ENCODE results near the gene SPTB. TPM values are rescaled to one million over a fixed set of nuclear protein-coding genes. Genes with fewer than 3 reads are reported as not detected.

SPTB gene
- total and polyA plus RNA-seq, 9 of the 15 experiments (the other 6 are each of a cell fraction or from before 2014, with no cell fraction given) = 0.21 to 45.9 (median 11.7) TPM

DNA sequence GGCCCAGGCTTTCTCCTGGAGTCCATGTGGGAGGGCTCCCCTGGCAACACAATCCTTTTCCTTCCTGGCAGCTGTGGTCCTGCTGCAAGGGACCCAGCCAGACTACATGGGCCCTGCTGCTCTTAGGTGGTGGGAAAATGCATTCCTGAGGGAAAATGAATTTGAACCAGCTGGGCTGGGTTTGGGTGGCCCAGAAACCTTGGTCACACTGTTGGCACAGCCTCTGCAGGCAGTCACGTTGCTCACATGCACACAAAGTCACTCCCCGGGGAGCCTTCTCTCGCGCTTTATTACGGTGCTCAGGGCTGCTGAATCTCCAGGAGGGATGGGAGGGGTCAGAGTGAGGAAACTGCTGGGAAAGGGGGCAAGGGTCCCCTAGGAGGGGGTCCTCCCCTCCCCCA is 158.3 kb downstream of the SPTB start:
- no TSS peak for BruUV-seq (replicated peaks)
- H3K4me2 ChIP-seq (ENCODE audit: insufficient read depth, low read length) = no peak overlapping the region
- H3K4me3 ChIP-seq = no peak overlapping the region
- CTCF ChIA-PET (ENCODE audit: low intra/inter-chr PET ratio) = no interaction called here
- WGBS (ENCODE audit: insufficient coverage, low coverage, missing lambda C conversion rate) = 3% methylated on average over 5 of the region's 5 CpGs
- no peaks in the 10 kb centered on the region for H3K79me2 ChIP-seq (ENCODE audit: control insufficient read depth, insufficient read depth, low read length)
- peaks cover 2 to 46% of the 10 kb centered on the region in 2 experiments; a peak in 4 of 5 replicates for H3K27me3 ChIP-seq (ENCODE audit: control insufficient read depth in 2 of 2, insufficient read depth in 2 of 2, low read length in 2 of 2)
- POLR2A ChIA-PET = interaction anchor here (0.6 kb wide), 1 partner anchor 66 kb away, joined by 3 read pairs; no protein-coding TSS in a partner anchor
- in situ Hi-C loops (cut with MboI) = no loop called here
- no peak overlapping the region for H3K27ac ChIP-seq (ENCODE audit: extremely low read depth, low read depth, low read length)
- no peak overlapping the region for H3K9ac ChIP-seq (ENCODE audit: insufficient read depth in 1 of 2, low read depth in 2 of 2, low read length in 2 of 2)
- intact Hi-C loops (cut with micrococcal nuclease) = no loop called here
- FAIRE-seq (no peak), DNase-seq (ENCODE audit: extremely low read depth in 1 of 4, low spot score in 3 of 4) (no peak), ATAC-seq (no peak)
- H3K4me1 ChIP-seq (replicated peaks in 1 of 2; ENCODE audit: control insufficient read depth in 2 of 2, insufficient read depth in 2 of 2, low read length in 2 of 2) = no peaks in the 10 kb centered on the region; a peak in 1 of 5 replicates
- no peaks in the 10 kb centered on the region for H3K9me1 ChIP-seq (ENCODE audit: control insufficient read depth, insufficient read depth, low read length)
- H3K9me3 ChIP-seq (replicated peaks; ENCODE audit: control insufficient read depth, insufficient read depth, low read depth, low read length) = no peaks in the 10 kb centered on the region
- no peaks in the 10 kb centered on the region for H4K20me1 ChIP-seq (replicated peaks; ENCODE audit: control insufficient read depth, insufficient read depth, low read length)
- H3K36me3 ChIP-seq (ENCODE audit: control insufficient read depth, insufficient read depth, low read length) = no peaks in the 10 kb centered on the region
- H2AFZ ChIP-seq (ENCODE audit: low read depth, low read length) = no peak overlapping the region
- TF ChIP-seq RB1 (IDR thresholded peaks at IDR 0.05; ENCODE audit: low read depth) = no peak
- TF ChIP-seq SIRT6 (IDR thresholded peaks at IDR 0.05; ENCODE audit: low read depth, low read length) = no peak
- TF ChIP-seq SMAD1 (IDR thresholded peaks at IDR 0.05; ENCODE audit: low read depth, low read length, partially characterized antibody) = no peak
- no peak for TF ChIP-seq PTRF (tag; IDR thresholded peaks at IDR 0.05)
- no peak for TF ChIP-seq KDM4B (IDR thresholded peaks at IDR 0.05; ENCODE audit: borderline replicate concordance in 2 of 2, low read depth in 1 of 2)
- TF ChIP-seq TEAD4 (IDR thresholded peaks at IDR 0.05; ENCODE audit: low read length) = no peak
- no peak for TF ChIP-seq TEAD4 (CRISPR knock-in tag; IDR thresholded peaks at IDR 0.05; ENCODE audit: borderline replicate concordance)
- TF ChIP-seq, protein P1, sequence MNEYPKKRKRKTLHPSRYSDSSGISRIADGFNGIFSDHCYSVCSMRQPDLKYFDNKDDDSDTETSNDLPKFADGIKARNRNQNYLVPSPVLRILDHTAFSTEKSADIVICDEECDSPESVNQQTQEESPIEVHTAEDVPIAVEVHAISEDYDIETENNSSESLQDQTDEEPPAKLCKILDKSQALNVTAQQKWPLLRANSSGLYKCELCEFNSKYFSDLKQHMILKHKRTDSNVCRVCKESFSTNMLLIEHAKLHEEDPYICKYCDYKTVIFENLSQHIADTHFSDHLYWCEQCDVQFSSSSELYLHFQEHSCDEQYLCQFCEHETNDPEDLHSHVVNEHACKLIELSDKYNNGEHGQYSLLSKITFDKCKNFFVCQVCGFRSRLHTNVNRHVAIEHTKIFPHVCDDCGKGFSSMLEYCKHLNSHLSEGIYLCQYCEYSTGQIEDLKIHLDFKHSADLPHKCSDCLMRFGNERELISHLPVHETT (CRISPR knock-in tag; conservative IDR thresholded peaks at IDR 0.05 in 1 of 2, IDR thresholded peaks at IDR 0.05 in 1 of 2) = no peak
- TF ChIP-seq, protein P2, sequence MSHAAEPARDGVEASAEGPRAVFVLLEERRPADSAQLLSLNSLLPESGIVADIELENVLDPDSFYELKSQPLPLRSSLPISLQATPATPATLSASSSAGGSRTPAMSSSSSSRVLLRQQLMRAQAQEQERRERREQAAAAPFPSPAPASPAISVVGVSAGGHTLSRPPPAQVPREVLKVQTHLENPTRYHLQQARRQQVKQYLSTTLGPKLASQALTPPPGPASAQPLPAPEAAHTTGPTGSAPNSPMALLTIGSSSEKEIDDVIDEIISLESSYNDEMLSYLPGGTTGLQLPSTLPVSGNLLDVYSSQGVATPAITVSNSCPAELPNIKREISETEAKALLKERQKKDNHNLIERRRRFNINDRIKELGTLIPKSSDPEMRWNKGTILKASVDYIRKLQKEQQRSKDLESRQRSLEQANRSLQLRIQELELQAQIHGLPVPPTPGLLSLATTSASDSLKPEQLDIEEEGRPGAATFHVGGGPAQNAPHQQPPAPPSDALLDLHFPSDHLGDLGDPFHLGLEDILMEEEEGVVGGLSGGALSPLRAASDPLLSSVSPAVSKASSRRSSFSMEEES (CRISPR knock-in tag; IDR thresholded peaks at IDR 0.05) = no peak
- no peak for TF ChIP-seq THRAP3 (IDR thresholded peaks at IDR 0.05; ENCODE audit: borderline replicate concordance)

Measured in K562 (cell line).